Keratinocyte (primary cell): ENCODE measurements around the gene ELL.

Experiments used
- EZH2 ChIP-seq: IDR thresholded peaks from one replicate; pipeline ENCODE4 v1.6.1; 2012; ENCODE audit warnings: inconsistent platforms, mild to moderate bottlenecking, low read length, moderate library complexity
- TF ChIP-seq, protein P1 (sequence below), 3 experiments: IDR thresholded peaks in 1 of 3; conservative IDR thresholded peaks in 1 of 3; optimal IDR thresholded peaks in 1 of 3; 2 replicates in 2 of 3; 3 replicates in 1 of 3; pipeline versions ENCODE3 to v1.5.1; 2011; ENCODE audit warnings: low read length in 3 of 3, mild to moderate bottlenecking in 3 of 3, moderate library complexity in 2 of 3, control low read depth in 1 of 3, inconsistent platforms in 1 of 3; ENCODE audit not compliant: insufficient read depth in 2 of 3; ENCODE audit errors: extremely low read depth in 1 of 3

DNA sequence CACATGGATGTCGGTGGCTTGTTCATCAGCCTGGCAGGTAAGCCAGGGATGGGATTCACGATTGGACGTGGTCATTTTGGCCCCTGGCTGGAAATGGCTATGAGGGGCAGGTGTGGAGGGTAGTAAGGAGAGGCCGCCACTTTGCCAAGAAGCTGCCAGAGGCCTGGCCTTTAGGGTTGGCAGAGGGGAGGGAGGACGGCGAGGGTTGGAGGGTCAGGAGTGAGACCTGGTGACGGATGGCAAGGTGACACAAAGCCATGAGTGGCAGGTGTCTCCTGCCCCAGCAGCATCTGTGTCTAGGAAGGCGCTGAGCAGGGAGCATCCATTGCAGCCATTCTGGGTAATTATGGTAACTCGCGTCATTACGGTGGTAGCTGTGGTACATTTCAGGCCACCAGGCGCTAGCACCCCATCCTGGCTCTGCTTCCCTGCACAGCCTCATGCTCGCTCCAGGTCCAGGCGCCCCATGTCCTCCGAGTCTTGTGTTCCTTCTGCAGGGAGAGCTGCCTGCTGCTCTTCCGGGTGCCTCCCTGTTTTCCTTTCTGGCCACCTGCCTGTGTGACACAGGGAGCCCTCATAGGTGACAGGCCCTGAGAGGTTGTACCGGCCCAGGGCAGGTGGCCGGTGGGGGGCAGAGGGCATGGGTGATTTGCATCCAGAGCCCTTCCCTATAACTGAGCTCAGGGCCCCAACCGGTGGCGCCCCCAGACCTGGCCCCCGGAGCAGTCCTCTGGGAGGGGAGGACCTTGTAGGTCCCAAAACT, 98.4 kb downstream of the ELL start:
- TF ChIP-seq, protein P1, sequence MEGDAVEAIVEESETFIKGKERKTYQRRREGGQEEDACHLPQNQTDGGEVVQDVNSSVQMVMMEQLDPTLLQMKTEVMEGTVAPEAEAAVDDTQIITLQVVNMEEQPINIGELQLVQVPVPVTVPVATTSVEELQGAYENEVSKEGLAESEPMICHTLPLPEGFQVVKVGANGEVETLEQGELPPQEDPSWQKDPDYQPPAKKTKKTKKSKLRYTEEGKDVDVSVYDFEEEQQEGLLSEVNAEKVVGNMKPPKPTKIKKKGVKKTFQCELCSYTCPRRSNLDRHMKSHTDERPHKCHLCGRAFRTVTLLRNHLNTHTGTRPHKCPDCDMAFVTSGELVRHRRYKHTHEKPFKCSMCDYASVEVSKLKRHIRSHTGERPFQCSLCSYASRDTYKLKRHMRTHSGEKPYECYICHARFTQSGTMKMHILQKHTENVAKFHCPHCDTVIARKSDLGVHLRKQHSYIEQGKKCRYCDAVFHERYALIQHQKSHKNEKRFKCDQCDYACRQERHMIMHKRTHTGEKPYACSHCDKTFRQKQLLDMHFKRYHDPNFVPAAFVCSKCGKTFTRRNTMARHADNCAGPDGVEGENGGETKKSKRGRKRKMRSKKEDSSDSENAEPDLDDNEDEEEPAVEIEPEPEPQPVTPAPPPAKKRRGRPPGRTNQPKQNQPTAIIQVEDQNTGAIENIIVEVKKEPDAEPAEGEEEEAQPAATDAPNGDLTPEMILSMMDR (optimal IDR thresholded peaks at IDR 0.05 in 1 of 3, IDR thresholded peaks at IDR 0.05 in 1 of 3, conservative IDR thresholded peaks at IDR 0.05 in 1 of 3; ENCODE audit: extremely low read depth in 1 of 3, insufficient read depth in 2 of 3, low read length in 3 of 3): no peak
- TF ChIP-seq EZH2: no peak
